Activated CD4-positive, alpha-beta T cell treated with anti-CD3 and anti-CD28 coated beads for 48 hours (primary cell): ENCODE data around the gene LY6G6C.
A peak's percentile ranks its signal among the peaks of the same experiment; 100 is the strongest.

ENCODE experiments used
- DNase-seq: peaks from one replicate; pipeline ENCODE4 v3.0.0-alpha.2; 2020

The LY6G6C gene, protein sequence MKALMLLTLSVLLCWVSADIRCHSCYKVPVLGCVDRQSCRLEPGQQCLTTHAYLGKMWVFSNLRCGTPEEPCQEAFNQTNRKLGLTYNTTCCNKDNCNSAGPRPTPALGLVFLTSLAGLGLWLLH

DNA sequence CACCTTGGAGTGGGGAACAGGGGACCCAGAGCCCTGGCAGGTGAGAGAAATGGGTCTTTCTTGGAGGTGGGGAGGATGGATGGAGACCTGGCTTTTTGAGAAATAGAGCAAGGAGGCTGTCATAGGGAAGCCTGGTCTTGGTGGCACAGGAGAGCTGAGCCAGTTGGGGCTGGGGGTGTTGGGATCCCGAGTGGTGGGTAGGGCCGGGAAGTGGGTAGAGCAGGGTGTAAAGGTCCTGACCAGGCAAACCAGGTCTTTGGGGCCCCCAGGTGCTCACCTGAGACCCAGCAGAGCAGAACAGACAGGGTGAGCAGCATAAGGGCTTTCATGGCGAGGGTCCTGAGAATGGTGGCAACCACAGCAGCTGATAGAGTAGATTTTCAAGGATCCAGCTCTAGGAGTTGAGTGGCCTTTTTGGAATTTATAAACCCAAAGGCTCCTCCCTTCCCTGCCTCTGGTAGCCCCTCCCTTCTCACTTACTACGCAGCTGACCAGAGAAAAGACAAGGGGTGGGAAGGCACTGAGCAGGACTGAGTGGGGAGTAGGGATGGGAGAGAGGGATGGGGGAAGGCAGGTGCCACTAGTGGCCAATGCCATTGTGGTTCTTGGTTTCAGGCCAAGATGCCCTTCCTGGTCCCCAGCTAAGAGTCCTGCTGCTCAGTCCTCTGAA lies at the start of gene LY6G6C:
Gene LY6G6C (minus strand): TSS at position 396 of the 670 bp plus-strand sequence. CDS start 67 bp downstream, at position 329.
- DNase-seq = no peak

DNA sequence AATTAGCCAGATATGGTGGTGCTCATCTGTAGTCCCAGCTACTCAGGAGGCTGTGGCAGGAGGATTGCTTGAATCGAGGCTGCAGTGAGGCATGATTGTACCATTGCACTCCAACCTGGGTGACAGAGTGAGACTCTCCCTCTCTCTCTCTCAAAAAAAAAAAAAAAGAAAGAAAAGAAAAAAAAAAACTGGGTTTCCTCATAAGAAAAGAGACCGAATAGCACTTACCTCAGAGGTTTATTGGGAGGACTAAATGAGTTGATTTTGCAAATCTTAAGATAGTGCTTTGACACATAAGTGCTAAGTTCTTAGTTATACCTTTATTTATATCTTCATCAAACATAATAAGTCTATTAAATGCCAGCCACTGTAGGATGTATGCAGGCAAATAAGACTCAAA lies 49.3 kb upstream of the LY6G6C start:
- no peak for DNase-seq

DNA sequence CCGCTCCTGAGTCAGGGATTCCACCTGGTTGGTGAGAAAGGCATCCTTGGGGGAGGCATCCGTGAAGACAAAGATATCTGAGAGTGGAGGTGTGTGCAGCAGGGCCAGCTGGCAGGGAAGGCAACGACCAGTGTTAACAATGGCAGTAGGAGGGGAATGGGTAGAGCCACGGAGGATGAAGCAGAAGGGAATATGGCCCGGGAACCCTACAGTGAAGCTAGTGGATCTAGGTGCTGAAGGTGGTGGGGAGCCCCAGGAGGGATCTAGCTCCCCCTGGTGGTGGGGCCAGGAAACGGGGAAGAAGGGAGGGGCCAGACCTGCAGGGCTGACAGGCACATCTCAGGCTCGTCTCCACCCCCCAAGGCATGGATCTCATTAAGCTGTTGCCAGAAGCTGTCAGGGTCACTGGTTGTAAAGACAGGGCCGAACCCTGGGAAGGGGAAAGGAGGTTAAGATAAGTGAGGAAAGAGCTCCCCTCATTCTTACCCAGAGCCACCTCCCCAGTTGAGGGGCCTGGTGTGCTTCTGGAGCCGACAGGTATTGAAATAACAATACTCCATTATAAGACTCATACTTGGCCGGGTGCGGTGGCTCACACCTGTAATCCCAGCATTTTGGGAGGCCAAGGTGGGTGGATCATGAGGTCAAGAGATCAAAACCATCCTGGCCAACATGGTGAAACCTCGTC lies 48.3 kb upstream of the LY6G6C start:
- DNase-seq = peak; percentile 91

DNA sequence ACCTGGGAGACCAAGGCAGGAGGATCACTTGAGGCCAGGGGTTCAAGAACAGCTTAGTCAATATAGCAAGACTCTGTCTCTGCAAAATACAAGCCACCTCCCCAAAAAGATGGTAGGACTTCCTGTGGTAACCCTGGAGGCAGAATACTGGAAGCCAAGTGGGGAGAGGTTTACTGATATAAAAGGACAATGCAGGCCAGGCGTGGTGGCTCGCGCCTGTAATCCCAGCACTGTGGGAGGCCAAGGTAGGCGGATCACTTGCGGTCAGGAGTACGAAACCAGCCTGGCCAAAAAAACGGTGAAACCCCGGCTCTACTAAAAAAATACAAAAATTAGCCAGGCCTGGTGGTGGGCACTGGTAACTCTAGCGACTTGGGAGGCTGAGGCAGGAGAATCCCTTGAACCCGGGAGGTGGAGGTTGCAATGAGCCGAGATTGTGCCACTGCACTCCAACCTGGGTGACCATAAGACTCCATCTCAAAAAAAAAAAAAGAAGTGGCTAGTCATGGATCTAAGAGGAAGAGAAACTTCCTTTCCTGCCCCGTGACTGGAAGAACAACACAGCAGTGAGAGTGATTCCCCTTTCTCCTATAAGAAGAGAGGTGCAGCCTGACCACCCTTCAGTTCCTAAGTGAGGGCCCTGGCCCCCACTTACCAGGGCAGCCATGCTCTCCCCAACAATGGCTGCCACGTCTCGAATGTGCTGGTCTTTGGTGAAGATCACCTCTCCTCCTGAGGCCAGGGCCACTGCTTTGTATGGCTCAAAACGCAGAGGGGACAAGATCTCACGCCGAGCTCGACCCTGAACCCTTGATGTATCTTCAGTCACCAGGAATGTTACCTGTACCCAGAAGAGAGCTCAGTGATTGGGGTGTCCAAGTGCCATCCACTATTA lies 47.1 kb upstream of the LY6G6C start:
- no peak for DNase-seq

DNA sequence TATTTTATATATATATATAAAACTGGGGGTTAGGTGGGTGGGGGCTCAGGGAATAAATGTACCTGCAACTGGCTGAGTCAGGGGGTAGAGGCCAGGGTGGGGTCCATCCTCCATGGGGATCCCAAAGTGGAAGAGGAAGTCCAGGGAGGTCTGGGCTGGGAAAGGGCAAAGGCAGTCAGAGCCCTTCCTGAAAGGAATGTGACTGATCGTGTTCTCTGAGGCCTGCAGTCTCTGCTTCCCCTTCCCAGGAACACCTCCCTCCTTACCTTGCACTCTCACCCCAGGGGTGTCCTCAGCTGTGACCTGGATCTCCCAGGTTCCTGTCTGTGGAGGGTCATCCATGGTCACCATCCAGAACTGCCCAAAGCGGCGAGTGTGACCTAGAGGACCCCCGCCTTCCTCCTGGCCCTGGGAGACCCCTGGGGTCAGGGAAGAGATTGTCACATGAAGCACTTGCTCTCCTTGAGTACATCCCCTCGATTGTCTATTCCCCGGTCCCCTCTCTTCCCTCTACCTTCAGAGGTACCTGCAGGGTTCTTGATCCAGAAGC lies 45.6 kb upstream of the LY6G6C start:
- DNase-seq = no peak

DNA sequence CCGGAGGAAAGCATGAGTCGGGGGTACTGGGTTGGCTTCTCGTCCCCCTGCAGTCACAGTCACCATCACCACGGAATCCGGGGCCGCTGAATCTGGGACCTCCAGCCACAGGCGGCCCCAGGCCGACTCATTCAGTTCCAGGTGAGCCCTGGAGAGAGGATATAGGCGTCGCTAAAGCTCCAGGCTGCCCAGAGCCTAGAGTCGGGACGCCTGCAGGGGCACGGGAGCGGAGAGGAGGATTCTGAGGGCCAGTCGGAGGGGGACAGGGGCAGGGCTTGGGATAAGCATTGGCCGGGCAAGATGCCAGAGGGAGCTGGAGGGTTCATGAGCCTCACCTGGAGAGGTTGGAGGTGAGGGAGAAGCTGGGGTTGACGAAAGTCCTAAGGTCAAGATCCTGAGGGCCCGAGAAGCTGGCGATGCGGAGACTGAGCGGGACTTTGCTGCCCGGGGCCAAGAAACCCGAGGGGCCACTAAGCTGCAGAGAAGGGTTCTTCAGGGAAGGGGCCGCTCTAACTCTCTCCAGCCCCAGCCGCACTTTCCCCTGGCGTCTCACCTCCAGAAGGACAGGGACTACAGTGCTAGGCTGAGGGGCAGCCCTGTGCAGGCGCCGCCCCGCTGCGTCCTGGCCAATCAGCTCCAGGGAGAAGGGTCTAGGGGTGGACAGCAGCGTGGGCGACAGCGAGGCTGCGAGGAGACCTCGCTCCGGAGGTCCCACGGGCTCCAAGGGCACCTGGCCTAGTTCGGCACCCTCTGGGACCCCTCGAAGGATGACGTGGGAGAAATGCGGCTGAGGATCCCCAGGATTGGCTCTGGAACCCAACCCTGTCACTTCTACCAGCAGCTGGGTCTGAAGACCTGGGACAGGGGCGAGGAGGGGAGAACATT lies 44.6 kb upstream of the LY6G6C start:
- no peak for DNase-seq

DNA sequence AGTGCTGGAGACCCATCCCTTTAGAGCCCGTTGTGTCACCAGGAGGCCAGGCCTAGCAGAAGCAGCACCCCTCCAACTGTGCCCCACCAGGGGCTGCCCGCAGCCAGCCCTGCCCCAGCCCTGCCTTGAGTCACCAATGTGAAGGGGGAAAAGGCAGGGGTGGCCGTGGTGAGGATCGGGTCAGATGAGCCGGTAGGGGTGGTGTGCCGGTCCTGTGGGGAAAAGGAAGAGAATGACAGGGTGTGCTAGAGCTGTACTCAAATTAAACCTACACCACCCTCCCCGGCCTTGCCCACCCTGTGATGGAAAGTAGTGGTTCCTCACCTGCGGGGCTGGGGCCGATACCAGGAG lies 44.0 kb upstream of the LY6G6C start:
- no peak for DNase-seq

DNA sequence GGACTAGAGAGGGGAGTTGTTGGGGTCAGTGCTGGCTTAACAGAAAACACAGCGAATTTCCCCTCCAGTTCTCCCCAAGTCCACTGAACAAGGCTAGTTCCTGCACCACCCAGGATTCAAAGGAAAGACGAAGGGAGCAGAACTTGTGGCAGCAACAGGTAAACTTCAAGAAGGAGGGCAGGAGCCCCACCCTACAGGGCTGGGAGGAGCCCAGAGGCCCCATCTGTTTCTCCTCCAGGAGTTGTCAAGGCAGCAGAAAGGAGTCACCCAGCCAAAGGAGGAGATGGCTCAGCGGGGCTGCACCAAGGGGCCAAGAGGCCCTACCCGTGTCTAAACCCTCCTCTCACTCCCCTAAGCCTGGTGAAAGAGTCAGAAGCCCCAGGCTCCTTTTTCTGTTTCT lies 42.7 kb upstream of the LY6G6C start:
- no peak for DNase-seq

DNA sequence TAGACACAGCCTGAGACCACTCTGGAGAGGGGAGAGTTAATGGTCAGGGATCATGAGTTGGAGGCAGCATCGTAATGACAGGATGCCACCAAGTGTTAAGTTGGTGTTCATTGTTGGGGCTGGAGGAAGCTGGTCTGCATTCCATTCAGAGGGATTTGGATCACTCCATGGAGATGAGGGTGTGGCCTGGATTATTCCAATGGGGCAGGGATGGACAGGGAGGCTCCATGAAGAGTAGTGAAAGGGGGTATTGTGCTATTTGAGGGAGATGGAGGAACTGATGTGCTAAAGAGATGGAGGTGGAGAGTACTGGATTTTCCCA lies 42.0 kb upstream of the LY6G6C start:
- no peak for DNase-seq

DNA sequence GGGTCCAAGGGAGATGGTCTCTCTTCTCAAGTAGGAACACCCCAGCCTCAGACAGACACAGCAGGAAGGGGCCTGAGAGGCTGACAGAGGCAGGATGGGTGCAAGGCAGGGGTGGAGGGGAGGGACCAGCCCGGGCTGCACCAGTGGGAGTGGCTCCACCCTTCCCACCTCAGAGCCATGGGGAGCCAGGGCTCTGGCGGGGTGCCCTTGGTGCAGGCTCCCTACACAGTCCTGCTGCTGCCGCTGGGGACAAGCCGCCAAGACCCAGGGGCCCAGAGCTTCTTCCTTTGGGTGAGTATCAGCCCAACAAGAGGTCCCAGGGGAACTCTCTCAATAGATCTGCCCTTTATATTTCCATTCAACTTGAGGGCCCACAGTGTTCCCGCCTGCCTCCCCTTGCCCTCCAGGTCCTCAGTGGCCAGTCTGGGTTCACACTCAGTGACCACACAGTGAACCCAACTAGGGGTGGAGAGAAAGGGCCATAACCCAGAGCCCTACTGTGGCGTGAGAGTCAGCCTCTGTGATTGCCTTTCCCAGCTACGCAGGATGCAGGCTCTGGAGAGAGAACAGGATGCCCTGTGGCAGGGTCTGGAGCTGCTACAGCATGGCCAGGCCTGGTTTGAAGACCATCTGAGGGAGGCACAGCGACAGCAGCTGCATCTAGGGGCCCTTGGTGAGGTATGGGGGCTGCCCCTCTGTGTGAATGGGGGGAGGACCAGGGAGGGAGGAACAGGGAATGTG lies 41.5 kb upstream of the LY6G6C start:
- no peak for DNase-seq

DNA sequence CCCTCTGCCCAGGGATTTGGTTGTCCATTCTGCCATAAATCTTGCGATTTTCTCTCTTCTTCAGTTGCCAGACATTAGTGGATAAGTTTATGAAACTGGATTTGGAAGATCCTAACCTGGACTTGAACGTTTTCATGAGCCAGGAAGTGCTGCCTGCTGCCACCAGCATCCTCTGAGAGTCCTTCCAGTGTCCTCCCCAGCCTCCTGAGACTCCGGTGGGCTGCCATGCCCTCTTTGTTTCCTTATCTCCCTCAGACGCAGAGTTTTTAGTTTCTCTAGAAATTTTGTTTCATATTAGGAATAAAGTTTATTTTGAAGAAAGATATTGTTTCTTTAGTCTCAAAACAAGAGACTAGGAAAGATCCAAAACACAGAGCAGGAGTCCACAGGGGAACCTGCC lies 40.8 kb upstream of the LY6G6C start, which contains the start of gene SAPCD1:
Gene SAPCD1 (plus strand): TSS at position 301 of the 400 bp plus-strand sequence. CDS start 399 bp downstream, outside the sequence.
- no peak for DNase-seq

DNA sequence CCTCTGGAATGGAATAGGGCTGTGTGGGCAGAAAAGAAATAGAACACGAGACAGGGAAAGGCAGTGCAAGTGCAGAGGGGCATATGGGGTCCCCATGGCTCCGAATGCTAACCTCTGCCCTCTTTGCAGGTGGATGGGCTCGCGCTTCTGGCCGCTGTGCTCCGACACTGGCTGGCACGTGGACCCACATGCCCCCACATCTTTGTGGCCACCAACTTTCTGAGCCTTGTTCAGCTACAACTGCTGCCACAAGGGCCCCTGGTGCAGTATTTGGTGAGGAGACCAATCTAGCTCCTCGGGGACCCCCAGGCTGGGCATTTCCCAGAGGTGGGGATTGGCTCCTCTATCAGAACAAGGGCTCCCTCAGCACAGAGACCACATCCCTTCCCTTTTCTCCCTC lies 39.8 kb upstream of the LY6G6C start:
- DNase-seq = no peak

DNA sequence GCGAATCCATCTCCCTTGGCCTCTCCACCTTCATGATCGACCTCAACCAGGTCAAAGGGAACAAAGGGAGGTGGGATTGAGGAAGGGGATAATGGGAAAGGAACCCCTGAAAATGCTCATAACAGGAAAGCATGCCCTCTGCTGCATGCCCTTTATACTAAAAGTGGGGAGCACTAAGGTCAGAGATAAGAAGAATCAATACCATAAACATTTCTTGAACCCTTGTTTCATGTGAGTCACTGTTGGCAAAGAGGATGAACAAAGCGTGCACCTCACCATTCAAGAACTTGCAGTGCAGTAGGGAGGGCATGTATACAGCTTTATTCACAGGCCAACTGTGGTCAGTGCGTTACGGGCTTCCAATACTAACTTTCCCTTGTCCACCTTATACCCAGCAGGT lies 39.2 kb upstream of the LY6G6C start:
- no peak for DNase-seq

DNA sequence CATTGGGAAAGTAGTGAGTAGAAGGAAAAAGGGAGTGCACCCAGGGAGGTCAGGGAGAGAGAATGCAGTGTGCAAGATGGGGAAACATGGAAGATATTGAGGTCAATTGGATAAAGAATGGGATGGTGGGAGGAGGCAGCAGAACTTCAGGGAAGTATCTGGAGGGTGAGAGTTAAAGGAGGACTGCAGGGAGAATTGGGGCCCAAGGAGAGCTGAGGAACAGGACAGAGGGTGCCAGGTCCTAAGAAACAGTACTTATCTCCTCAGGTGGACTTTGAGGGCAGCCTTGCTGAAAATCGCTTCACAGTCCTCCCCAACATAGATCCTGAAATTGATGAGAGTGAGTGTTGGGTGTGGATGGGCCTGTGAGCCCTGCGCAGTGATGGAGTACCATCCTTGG lies 36.7 kb upstream of the LY6G6C start:
- DNase-seq = no peak

DNA sequence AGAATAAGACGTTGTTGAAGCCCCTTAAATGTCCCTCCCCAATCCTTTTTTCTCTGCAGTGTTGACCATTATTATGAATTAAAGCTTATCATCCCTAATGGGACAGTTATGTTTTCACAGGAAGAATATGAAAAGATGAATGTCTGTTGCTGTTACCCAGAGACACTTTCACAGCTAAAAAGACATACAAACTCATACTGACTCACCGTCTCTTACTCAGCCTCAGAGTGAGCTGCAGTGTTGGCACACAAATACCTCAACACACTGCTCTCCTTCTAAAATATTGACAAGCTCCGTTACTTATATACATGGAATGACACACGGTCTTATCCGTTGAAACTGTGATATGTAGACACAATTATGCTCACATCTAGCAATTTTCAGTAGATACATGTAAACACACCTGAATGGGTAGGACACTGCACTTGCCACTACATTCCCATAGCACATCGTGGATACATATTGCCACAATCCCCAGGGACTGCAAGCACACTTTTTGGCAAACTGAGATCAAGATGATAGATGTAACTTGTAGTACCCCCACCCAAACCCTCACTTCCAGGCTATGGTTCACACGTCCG lies 31.3 kb upstream of the LY6G6C start:
- no peak for DNase-seq

DNA sequence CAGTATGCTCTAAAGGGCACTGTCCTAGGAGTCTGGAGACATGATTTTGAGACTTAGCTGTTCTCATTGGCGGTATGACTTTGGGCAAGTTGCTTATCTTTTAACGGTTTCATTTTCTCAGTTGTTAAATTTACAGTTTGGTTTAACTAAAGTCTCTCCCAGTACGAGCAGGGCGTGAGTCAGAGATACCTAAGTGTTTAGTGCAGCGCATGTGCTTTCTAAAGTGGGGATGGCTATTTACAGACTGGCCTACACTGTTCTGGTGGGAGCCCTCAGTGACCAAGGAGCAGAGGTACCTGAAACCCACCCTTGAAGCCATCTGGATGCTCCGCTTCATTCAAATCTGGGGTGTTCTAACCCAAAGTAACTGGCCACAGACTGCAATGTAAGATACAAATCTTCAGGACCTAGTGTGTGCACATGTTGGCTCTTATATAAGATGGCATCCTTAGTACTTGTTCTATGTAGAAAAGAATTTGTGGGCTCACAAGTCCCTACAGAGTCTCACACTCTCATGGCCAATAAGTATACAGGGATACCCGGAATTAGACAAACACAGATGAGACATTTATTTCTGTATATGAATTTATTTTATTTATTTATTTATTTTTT lies 29.0 kb upstream of the LY6G6C start:
- no peak for DNase-seq

DNA sequence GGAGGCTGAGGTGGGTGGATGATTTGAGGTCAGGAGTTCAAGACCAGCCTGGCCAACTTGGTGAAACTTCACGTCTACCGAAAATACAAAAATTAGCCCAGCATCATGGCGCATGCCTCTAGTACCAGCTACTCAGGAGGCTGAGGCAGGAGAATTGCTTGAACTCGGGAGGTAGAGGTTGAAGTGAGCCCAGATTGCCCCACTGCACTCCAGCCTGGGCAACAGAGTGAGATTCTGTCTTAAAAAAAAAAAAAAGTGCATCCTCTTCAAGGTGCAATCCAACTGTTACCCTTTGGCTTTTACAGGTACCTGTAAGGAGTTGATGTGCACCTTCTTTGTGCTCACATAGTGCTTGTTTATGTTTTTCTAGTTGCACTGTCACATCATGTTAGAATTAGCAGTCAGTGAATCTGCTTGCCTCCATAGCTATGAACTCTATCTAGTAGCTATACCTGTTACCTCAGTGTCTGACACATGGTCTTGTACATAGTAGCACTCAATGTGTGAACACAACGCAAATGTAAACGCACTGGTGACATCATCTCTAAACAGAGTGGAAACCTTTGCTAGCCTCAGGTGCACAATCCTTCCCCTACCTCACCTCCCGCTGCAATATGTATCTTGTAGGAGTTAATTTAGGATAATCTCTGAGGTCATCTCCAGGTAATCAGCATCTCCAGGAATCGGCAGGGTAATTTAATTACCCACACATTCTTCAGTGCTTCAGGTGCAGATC lies 27.9 kb upstream of the LY6G6C start:
- DNase-seq = no peak

DNA sequence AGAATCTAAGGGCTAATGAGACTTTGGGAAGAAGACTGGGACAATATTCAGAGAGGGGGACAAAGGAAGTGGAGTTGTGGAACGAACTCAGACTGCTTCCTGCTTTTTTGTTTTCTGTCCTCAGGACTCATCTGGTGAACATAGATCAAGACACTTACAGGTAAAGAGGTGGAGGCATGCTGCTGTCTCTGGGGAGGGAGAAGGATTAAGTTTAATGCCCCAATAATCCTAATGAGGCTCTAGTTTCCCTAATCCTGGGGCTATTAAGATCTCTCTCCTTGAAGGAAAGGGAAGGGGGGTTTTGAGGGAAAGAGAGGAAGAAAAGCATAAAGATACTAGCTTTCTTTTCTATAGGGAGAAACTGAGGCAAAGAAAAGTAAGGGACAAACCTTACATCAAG lies 22.9 kb upstream of the LY6G6C start:
- DNase-seq = no peak

DNA sequence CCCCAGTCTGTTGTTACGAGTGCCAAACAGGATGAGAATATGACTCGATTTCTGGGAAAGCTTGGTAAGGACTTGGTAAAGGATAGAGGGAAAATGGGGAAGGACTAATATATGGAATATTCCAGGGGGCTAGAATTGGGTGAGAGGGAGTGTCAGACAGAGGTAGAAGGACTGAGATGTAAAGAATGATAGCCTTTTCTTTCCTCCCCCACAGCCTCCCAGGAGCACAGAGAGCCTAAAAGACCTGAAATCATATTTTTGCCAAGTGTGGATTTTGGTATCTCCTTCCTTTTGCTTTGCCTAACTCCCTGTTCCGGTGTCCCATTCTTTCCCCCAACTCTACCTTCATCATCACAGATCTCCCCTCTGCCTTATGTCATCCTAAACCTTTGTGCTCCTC lies 21.3 kb upstream of the LY6G6C start:
- DNase-seq = no peak

DNA sequence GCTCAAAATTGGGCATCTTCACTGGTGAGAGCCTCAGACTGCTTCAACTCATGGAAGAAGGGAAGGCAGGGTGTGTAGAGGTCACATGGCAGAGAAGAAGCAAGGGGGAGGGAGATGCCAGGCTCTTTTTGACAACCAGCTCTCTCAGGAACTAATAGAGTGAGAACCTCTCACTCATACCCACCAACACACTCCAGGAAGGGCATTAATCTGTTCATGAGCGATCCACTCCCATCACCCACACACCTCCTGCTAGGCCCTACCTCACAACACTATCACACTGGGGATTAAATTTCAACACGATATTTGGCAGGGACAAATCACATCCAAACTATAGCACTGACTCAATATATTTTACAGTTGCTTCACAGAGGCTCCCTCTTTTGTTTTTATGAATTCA lies 20.3 kb upstream of the LY6G6C start:
- DNase-seq = no peak
